ENCODE results near the gene SHC2. TPM values are rescaled to one million over a fixed set of nuclear protein-coding genes. Genes with fewer than 3 reads are reported as not detected.

The SHC2 gene
- total and polyA plus RNA-seq, 7 donors, result 2.2 to 9.7 (median 4.5) TPM

DNA sequence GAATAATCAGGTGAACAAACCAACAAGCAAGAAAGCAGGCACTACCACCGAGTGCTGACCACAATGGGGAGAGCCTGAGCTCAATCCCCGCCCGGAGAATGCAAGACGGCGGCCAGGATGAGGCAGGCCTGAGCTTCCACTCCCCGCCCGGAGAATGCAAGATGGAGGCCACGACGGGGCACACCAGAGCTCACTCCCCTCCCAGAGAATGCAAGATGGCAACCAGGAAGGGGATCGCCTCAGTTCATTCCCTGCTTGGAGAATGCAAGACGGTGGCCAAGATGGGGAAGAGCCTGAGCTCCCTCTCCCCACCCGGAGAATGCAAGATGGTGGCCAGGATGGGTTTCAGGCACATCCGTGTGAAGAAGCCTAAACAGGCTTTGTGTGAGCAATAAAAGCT, 91.6 kb downstream of the SHC2 start:
- 90 to 92% (median 92%) methylated on average over 13 of the region's 13 CpGs for WGBS, 3 donors
- Histone ChIP-seq H3K36me3 (ENCODE audit: insufficient read depth in 1 of 2, low read depth in 1 of 2) (no peaks in the 10 kb centered on the region), H3K4me1 (no peaks in the 10 kb centered on the region), H3K27me3 (ENCODE audit: insufficient read depth in 3 of 3, low read length in 2 of 3) (peaks cover 0 to 37% (median 7%) of the 10 kb centered on the region in 3 donors), H3K9me3 (no peaks in the 10 kb centered on the region), H3K4me3 (no peak overlapping the region), H3K27ac (no peak overlapping the region)
- no peak for DNase-seq
- no peak for ATAC-seq
- TF ChIP-seq, protein P1, sequence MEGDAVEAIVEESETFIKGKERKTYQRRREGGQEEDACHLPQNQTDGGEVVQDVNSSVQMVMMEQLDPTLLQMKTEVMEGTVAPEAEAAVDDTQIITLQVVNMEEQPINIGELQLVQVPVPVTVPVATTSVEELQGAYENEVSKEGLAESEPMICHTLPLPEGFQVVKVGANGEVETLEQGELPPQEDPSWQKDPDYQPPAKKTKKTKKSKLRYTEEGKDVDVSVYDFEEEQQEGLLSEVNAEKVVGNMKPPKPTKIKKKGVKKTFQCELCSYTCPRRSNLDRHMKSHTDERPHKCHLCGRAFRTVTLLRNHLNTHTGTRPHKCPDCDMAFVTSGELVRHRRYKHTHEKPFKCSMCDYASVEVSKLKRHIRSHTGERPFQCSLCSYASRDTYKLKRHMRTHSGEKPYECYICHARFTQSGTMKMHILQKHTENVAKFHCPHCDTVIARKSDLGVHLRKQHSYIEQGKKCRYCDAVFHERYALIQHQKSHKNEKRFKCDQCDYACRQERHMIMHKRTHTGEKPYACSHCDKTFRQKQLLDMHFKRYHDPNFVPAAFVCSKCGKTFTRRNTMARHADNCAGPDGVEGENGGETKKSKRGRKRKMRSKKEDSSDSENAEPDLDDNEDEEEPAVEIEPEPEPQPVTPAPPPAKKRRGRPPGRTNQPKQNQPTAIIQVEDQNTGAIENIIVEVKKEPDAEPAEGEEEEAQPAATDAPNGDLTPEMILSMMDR (IDR thresholded peaks at IDR 0.05), result no peak
- intact Hi-C loops (cut with DNase I), result no loop called here

DNA sequence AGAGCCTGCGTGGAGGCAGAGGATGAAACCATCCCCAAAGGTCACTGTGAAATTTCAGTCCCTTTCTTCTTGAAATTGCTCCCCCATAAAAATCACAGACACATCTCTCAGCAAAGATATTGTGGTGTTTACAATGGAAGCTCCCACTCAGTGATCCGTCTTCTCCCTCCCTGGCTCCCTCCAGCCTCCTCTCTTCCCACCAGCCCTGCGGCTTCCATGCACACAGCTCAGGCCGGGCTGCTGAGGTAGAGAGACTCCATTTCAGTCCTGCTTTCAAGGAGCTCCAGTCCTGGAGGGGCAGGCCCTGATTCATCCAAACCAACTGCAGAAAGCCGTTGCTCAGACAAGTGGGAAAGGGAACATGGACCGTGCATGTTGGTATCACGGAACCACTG, 92.2 kb downstream of the SHC2 start:
- intact Hi-C loops (cut with DNase I), result no loop called here
- Histone ChIP-seq H3K27me3 (ENCODE audit: insufficient read depth in 3 of 3, low read length in 2 of 3) (peaks cover 0 to 31% (median 9%) of the 10 kb centered on the region in 3 donors), H3K4me1 (no peaks in the 10 kb centered on the region), H3K36me3 (ENCODE audit: insufficient read depth in 1 of 2, low read depth in 1 of 2) (no peaks in the 10 kb centered on the region), H3K27ac (no peak overlapping the region), H3K4me3 (no peak overlapping the region), H3K9me3 (no peaks in the 10 kb centered on the region)
- 79 to 86% (median 82%) methylated on average over 7 of the region's 7 CpGs for WGBS, 3 donors
- ATAC-seq (no peak), DNase-seq (no peak)
- TF ChIP-seq, protein P1 (IDR thresholded peaks at IDR 0.05), result no peak

DNA sequence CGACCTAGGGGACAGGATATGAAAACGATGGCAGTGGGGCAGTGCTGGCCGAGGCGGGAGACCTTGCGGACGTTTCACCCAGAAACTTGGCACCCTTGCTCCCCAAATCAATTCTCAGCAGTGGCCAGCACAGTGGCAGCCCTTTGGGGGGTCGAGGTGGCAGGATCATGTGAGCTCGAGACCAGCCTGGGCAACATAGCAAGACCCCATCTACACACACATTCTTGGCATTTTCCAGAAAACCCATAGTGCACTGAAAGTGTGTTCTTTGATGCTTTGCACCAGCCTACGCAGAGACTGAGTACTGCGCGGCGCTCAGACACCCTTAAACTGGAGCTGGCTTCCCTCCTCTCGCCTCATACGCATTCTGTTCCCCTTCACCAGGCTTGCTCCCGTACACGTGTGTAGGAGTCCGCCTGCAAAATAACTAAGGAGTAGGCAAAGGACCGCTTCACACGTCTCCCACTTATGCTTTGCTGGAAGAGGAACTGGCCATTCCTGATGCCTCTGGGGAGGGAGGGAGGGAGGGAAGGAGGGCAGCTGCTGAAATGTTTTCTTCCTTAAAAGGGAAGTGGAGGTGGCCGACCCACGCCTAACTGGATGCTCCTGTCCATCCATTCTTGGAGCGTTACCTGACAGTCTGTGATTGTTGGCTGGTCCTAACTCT, 92.7 kb downstream of the SHC2 start:
- H3K4me3 ChIP-seq, result no peak overlapping the region
- intact Hi-C loops (cut with DNase I), result no loop called here
- TF ChIP-seq, protein P1 (IDR thresholded peaks at IDR 0.05), result no peak
- peaks cover 0 to 31% (median 9%) of the 10 kb centered on the region in 3 donors for H3K27me3 ChIP-seq (ENCODE audit: insufficient read depth in 3 of 3, low read length in 2 of 3)
- DNase-seq (no peak), ATAC-seq (no peak)
- H3K4me1 ChIP-seq, result no peaks in the 10 kb centered on the region
- H3K9me3 ChIP-seq, result no peaks in the 10 kb centered on the region
- 70 to 76% (median 73%) methylated on average over 22 of the region's 22 CpGs for WGBS, 3 donors
- no peak overlapping the region for H3K27ac ChIP-seq
- no peaks in the 10 kb centered on the region for H3K36me3 ChIP-seq (ENCODE audit: insufficient read depth in 1 of 2, low read depth in 1 of 2)

GRCh38 chr19:367561-367960, 93.3 kb downstream of the SHC2 start:
- Histone ChIP-seq H3K27ac (no peak overlapping the region), H3K9me3 (no peaks in the 10 kb centered on the region), H3K27me3 (ENCODE audit: insufficient read depth in 3 of 3, low read length in 2 of 3) (peaks cover 0 to 28% (median 6%) of the 10 kb centered on the region in 3 donors), H3K36me3 (ENCODE audit: insufficient read depth in 1 of 2, low read depth in 1 of 2) (no peaks in the 10 kb centered on the region), H3K4me1 (no peaks in the 10 kb centered on the region), H3K4me3 (no peak overlapping the region)
- no peak for ATAC-seq
- intact Hi-C loops (cut with DNase I), result no loop called here
- TF ChIP-seq, protein P1 (IDR thresholded peaks at IDR 0.05), result no peak
- WGBS, 3 donors, result 86 to 88% (median 87%) methylated on average over 14 of the region's 14 CpGs
- DNase-seq, result no peak

GRCh38 chr19:366951-367350, 93.9 kb downstream of the SHC2 start:
- H3K27me3 ChIP-seq (ENCODE audit: insufficient read depth in 3 of 3, low read length in 2 of 3), result peaks cover 0 to 22% (median 8%) of the 10 kb centered on the region in 3 donors
- ATAC-seq (no peak), DNase-seq (no peak)
- no peaks in the 10 kb centered on the region for H3K9me3 ChIP-seq
- intact Hi-C loops (cut with DNase I), result no loop called here
- H3K4me1 ChIP-seq, result no peaks in the 10 kb centered on the region
- H3K36me3 ChIP-seq (ENCODE audit: insufficient read depth in 1 of 2, low read depth in 1 of 2), result no peaks in the 10 kb centered on the region
- no peak overlapping the region for H3K4me3 ChIP-seq
- WGBS, 3 donors, result 91 to 94% (median 93%) methylated on average over 8 of the region's 8 CpGs
- H3K27ac ChIP-seq, result no peak overlapping the region
- TF ChIP-seq, protein P1 (IDR thresholded peaks at IDR 0.05), result no peak

Data from psoas muscle (tissue), 8 donors.